Measurements from ENCODE around the gene DDX31.

DNA sequence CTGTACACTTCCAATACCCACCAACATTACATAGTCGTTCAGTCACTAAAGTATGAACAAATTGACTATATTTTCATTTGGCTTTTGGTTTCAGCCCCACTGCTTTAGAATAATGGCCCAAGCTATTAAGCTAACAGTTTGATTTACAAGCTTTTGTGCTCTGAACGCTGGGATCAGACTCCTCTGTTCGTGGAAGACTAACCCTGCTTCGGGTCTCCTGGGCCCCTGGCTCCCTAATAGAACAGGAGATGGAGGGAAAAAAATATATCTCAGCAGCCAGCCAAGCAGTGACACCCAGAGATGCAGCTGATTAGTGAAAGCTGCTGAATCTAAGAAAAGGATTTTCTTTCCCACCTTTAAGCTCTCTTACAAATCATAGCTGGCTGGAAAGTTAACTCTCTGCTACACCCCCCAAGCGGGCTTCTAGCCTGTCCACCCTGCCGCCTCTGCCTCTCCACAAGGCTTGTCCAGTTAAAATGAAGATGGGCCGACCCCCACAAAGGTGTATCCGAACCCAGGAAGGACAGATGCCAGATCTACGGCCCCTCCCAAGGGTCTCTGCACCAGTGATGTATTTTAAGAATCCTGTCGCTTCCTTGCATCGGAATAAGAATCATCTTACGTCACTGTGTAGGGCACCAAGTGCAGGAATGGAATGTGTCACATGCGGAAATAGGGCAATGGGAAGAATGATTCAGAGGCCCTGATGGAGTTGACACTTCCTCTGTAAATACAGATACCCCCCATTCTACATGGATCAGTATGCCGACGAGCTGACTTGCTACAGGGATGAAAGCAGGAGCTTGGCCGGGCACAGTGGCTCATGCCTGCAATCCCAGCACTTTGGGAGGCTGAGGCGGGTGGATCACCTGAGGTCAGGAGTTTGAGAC lies 120.8 kb downstream of the DDX31 start:
- TF ChIP-seq EZH2 (IDR thresholded peaks at IDR 0.05; ENCODE audit: low read length, unreplicated experiment) = no peak
- TF ChIP-seq, protein P1, sequence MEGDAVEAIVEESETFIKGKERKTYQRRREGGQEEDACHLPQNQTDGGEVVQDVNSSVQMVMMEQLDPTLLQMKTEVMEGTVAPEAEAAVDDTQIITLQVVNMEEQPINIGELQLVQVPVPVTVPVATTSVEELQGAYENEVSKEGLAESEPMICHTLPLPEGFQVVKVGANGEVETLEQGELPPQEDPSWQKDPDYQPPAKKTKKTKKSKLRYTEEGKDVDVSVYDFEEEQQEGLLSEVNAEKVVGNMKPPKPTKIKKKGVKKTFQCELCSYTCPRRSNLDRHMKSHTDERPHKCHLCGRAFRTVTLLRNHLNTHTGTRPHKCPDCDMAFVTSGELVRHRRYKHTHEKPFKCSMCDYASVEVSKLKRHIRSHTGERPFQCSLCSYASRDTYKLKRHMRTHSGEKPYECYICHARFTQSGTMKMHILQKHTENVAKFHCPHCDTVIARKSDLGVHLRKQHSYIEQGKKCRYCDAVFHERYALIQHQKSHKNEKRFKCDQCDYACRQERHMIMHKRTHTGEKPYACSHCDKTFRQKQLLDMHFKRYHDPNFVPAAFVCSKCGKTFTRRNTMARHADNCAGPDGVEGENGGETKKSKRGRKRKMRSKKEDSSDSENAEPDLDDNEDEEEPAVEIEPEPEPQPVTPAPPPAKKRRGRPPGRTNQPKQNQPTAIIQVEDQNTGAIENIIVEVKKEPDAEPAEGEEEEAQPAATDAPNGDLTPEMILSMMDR (conservative IDR thresholded peaks at IDR 0.05; ENCODE audit: low read depth, low read length) = no peak
